Measurements from ENCODE around the gene GMDS.

The GMDS gene

DNA sequence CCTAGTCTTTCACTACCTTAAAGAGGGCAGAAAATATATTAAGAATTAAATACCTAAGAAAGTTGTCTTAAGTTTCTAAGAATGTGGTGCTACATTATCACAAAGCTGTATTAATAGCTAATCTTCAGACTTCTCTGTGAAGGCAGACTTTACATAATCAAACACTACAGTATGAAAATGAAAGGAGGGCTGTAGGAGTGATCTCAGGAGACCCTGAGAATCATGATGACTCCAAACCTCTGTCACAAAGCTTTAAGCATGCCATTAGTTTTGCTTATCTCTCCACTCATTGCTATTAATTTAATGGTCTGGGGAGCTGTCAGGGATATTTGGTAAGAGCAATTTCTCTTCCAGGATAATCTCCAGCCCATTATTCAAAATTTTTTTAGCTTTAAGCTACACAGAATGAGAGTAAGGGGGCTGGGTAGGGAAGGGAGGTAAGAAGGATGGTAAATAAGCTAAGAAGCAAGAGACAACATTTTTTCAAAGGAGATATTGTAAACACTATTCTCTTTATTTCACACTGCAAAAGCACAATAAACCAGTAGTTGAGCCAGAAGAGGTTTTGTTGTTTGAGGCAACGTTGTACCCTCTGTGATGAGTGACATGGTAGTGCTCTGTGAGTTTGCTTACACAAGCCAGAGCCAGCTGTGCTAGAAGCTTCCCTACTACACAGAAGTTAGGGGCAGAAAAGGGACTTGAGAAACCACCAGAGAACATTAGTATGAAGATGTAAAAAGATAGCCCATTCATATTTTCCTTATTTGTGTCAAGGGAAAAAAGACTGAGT is 258.8 kb downstream of the GMDS start:
- H3K9me3 ChIP-seq (ENCODE audit: control insufficient read depth, insufficient read depth, low read length), result no peaks in the 10 kb centered on the region
- H3K4me3 ChIP-seq (ENCODE audit: low read length), result no peak overlapping the region
- no peaks in the 10 kb centered on the region for H3K27me3 ChIP-seq (ENCODE audit: control insufficient read depth, insufficient read depth, low read length)
- DNase-seq (ENCODE audit: low read depth, low spot score), result no peak
- H3K27ac ChIP-seq (ENCODE audit: low read length), result no peak overlapping the region
- WGBS (ENCODE audit: insufficient coverage, insufficient read length), result no CpG with 5 or more reads among the region's 1 CpG
- peaks cover 1% of the 10 kb centered on the region; the same call in 1 of the 2 replicates for H3K4me1 ChIP-seq (ENCODE audit: control insufficient read depth, insufficient read depth, low read length)
- H3K36me3 ChIP-seq (ENCODE audit: control insufficient read depth, insufficient read depth, low read length), result no peaks in the 10 kb centered on the region

DNA sequence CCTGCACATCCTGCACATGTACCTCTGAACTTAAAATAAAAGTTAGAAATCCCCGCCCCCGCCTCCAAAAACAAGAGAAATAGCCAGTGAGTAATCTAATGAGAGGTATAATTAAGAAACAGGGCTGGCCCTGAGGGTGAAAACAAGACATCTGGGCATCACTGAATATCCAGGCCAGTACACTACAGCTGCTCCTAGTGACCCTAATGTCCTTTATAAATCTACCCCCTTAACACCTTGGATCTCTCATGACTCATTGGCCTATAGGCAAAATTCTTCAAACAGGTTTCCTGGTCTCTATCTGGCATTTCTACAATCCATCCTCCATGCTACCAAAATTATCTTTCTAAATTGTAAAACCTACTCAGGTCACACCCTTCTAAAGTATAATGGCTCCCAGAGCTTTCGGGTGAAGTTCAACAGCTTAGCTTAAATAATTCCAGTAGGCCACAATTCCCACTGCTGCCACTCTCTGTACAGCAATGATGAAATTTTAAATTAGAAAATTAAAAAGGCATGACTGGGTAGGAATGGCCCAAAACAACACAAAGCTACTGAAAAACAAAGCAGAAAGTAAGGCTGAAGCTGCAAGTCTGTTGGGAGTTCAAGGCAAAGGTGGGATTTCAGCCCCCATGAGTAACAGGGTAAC is 260.9 kb downstream of the GMDS start:
- Histone ChIP-seq H3K27ac (ENCODE audit: low read length) (no peak overlapping the region), H3K36me3 (ENCODE audit: control insufficient read depth, insufficient read depth, low read length) (no peaks in the 10 kb centered on the region), H3K4me3 (ENCODE audit: low read length) (no peak overlapping the region), H3K27me3 (ENCODE audit: control insufficient read depth, insufficient read depth, low read length) (no peaks in the 10 kb centered on the region), H3K9me3 (ENCODE audit: control insufficient read depth, insufficient read depth, low read length) (no peaks in the 10 kb centered on the region), H3K4me1 (ENCODE audit: control insufficient read depth, insufficient read depth, low read length) (no peaks in the 10 kb centered on the region; the same call in 1 of the 2 replicates)
- WGBS (ENCODE audit: insufficient coverage, insufficient read length), result no CpG with 5 or more reads among the region's 3 CpGs
- DNase-seq (ENCODE audit: low read depth, low spot score), result no peak

DNA sequence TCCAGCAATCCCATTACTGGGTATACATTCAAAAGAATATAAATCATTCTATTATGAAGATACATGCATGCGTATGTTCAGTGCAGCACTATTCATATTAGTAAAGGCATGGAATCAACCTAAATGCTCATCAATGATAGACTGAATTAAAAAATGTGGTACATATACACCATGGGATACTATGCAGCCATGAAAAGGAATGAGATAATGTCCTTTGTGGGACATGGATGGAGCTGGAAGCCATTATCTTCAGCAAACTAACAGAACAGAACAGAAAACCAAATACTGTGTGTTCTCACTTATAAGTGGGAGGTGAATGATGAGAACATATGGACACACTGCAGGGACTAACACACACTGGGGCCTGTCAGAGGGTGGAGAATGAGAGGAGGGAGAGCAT is 261.6 kb downstream of the GMDS start:
- no CpG with 5 or more reads among the region's 1 CpG for WGBS (ENCODE audit: insufficient coverage, insufficient read length)

DNA sequence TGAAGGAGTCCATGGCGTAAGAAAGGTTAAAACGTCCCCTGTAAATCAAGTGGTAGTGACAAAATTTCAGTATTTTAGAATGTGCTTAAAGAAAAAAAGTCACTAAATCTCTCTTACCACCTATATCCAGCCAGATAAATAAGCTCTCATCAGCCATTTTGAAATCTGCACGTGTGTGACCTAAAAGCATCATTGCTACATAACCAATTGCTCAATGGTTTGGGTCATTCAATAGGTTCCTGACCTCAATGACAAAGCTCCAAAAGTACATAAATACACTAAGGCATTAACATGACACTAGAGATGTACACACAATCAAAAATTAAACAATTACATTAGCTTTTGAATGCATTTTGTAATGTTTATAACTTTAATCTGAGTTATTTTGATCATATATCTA is 272.4 kb downstream of the GMDS start:
- Histone ChIP-seq H3K27ac (ENCODE audit: low read length) (no peak overlapping the region), H3K4me1 (ENCODE audit: control insufficient read depth, insufficient read depth, low read length) (no peaks in the 10 kb centered on the region), H3K9me3 (ENCODE audit: control insufficient read depth, insufficient read depth, low read length) (no peaks in the 10 kb centered on the region), H3K4me3 (ENCODE audit: low read length) (no peak overlapping the region), H3K27me3 (ENCODE audit: control insufficient read depth, insufficient read depth, low read length) (no peaks in the 10 kb centered on the region), H3K36me3 (ENCODE audit: control insufficient read depth, insufficient read depth, low read length) (no peaks in the 10 kb centered on the region)
- no peak for DNase-seq (ENCODE audit: low read depth, low spot score)
- WGBS (ENCODE audit: insufficient coverage, insufficient read length), result no CpG with 5 or more reads among the region's 3 CpGs

More for the DNA sequence above, 261.6 kb downstream of the GMDS start:
- Histone ChIP-seq H3K4me3 (ENCODE audit: low read length) (no peak overlapping the region), H3K27me3 (ENCODE audit: control insufficient read depth, insufficient read depth, low read length) (no peaks in the 10 kb centered on the region), H3K36me3 (ENCODE audit: control insufficient read depth, insufficient read depth, low read length) (no peaks in the 10 kb centered on the region), H3K9me3 (ENCODE audit: control insufficient read depth, insufficient read depth, low read length) (no peaks in the 10 kb centered on the region), H3K4me1 (ENCODE audit: control insufficient read depth, insufficient read depth, low read length) (no peaks in the 10 kb centered on the region; the same call in 1 of the 2 replicates), H3K27ac (ENCODE audit: low read length) (no peak overlapping the region)
- no peak for DNase-seq (ENCODE audit: low read depth, low spot score)

DNA sequence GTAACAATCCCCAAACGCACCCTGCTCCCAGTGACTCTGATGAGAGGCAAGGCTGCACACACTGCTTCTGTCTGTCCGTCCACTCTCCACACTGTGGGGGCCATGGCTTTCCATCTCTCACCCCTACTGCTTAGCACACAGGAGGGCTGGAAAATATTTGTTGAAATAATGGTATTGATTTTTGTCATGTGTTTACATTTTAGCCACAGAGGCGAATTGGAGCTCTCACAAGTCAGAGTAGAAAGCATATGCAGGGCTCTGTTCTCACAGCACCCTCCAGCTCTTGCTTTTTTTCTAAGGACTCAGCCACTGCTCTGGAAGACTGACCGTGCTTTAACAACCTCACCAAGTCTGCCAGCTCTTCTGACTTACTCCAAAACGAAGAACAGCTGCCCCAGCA is 273.8 kb downstream of the GMDS start:
- WGBS (ENCODE audit: insufficient coverage, insufficient read length), result no CpG with 5 or more reads among the region's 5 CpGs
- H3K27me3 ChIP-seq (ENCODE audit: control insufficient read depth, insufficient read depth, low read length), result no peaks in the 10 kb centered on the region
- H3K36me3 ChIP-seq (ENCODE audit: control insufficient read depth, insufficient read depth, low read length), result no peaks in the 10 kb centered on the region
- H3K27ac ChIP-seq (ENCODE audit: low read length), result no peak overlapping the region
- H3K4me1 ChIP-seq (ENCODE audit: control insufficient read depth, insufficient read depth, low read length), result no peaks in the 10 kb centered on the region
- H3K4me3 ChIP-seq (ENCODE audit: low read length), result no peak overlapping the region
- no peaks in the 10 kb centered on the region for H3K9me3 ChIP-seq (ENCODE audit: control insufficient read depth, insufficient read depth, low read length)
- DNase-seq (ENCODE audit: low read depth, low spot score), result no peak

DNA sequence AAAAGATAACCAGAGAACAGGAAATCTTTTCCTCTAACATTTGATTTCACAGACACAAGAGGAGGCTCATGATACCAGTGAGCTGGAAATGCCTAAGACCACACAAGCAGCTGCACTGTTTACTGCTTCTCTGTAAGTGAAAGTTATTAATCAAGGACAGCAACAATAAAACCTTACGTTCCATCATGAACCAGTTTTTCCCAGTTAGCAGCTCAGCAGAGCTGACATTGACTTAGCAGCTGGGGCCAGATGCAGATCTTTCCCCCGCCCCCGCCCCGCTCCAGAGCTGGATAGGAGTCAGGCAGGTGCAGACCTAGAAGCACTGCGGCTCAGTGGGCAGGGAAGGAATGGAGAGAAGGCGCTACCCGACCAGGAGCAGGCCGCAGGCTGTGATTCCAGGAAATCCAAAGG is 275.2 kb downstream of the GMDS start:
- no peak overlapping the region for H3K4me3 ChIP-seq (ENCODE audit: low read length)
- no peaks in the 10 kb centered on the region for H3K4me1 ChIP-seq (ENCODE audit: control insufficient read depth, insufficient read depth, low read length)
- WGBS (ENCODE audit: insufficient coverage, insufficient read length), result no CpG with 5 or more reads among the region's 8 CpGs
- no peaks in the 10 kb centered on the region for H3K27me3 ChIP-seq (ENCODE audit: control insufficient read depth, insufficient read depth, low read length)
- no peak overlapping the region for H3K27ac ChIP-seq (ENCODE audit: low read length)
- H3K36me3 ChIP-seq (ENCODE audit: control insufficient read depth, insufficient read depth, low read length), result no peaks in the 10 kb centered on the region
- no peak for DNase-seq (ENCODE audit: low read depth, low spot score)
- H3K9me3 ChIP-seq (ENCODE audit: control insufficient read depth, insufficient read depth, low read length), result no peaks in the 10 kb centered on the region

DNA sequence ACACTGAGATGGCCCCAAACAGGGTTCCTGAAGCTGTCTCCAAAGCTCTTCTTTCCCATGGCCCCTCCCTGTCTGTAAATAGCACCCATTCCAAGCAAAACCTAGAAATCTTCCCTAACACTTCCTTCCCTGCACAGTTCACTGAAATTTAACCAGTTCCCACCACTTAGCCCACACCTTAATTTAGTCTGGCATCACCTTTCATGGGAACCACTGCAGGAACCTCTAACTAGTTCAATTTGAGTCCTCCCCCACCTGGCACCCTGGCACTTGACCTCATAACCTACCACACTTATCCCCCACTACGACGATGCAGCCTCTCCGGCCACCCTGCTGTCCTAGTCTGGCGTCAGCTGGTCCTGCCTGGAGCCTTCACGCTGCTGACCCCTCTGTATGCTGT is 278.7 kb downstream of the GMDS start:
- Histone ChIP-seq H3K27ac (ENCODE audit: low read length) (no peak overlapping the region), H3K9me3 (ENCODE audit: control insufficient read depth, insufficient read depth, low read length) (no peaks in the 10 kb centered on the region), H3K36me3 (ENCODE audit: control insufficient read depth, insufficient read depth, low read length) (no peaks in the 10 kb centered on the region), H3K4me1 (ENCODE audit: control insufficient read depth, insufficient read depth, low read length) (no peaks in the 10 kb centered on the region), H3K4me3 (ENCODE audit: low read length) (no peak overlapping the region), H3K27me3 (ENCODE audit: control insufficient read depth, insufficient read depth, low read length) (no peaks in the 10 kb centered on the region)
- DNase-seq (ENCODE audit: low read depth, low spot score), result no peak
- no CpG with 5 or more reads among the region's 5 CpGs for WGBS (ENCODE audit: insufficient coverage, insufficient read length)

DNA sequence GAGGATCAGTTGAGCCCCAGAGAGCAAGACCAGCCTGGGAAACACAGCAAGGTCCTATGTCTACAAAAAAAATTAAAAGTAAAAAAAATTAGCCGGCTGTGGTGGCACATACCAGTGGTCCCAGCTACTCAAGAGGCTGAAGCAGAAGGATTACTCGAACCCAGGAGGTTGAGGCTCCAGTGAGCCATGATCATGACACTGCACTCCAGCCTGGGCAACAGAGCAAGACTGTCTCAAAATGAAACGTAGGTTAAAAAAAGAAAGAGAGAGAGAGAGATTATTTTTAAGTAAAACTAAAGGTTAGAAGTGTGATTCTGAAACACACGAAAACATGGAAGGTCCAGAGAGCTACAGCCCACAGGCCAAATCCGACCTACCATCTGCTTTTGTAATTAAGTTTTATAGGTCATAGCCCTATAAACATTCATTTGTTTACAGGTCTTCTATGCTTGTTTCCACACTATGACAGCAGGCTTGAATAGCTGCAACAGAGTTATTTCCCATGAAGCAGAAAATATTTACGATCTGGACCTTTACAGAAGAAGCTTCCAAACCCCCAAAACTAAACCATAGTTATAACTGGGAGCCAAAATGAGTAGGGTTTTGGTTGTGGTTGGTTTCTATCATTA is 279.7 kb downstream of the GMDS start:
- Histone ChIP-seq H3K36me3 (ENCODE audit: control insufficient read depth, insufficient read depth, low read length) (no peaks in the 10 kb centered on the region), H3K4me1 (ENCODE audit: control insufficient read depth, insufficient read depth, low read length) (no peaks in the 10 kb centered on the region), H3K27me3 (ENCODE audit: control insufficient read depth, insufficient read depth, low read length) (no peaks in the 10 kb centered on the region), H3K27ac (ENCODE audit: low read length) (no peak overlapping the region), H3K9me3 (ENCODE audit: control insufficient read depth, insufficient read depth, low read length) (no peaks in the 10 kb centered on the region), H3K4me3 (ENCODE audit: low read length) (no peak overlapping the region)
- WGBS (ENCODE audit: insufficient coverage, insufficient read length), result 94% methylated on average over 2 of the region's 6 CpGs
- DNase-seq (ENCODE audit: low read depth, low spot score), result no peak

DNA sequence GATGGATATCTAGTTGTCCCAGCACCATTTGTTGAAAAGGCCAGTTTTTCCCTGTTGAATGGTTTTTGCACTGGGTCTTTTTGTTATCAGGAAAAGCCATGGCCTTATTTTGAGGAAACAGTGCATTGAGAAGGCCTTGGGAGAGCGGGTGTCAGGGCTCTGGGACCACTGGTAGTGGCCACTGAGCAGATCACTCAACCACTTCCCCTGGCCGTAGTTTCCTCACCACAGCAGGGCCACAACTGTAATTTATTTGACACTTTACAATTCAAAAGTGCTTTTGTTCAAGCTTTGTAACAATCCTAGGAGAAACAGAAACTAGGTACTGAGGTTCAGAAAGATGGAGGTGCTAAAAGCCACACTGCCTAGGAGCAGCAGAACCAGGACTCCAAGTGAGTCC is 281.8 kb downstream of the GMDS start:
- Histone ChIP-seq H3K4me1 (ENCODE audit: control insufficient read depth, insufficient read depth, low read length) (no peaks in the 10 kb centered on the region), H3K27me3 (ENCODE audit: control insufficient read depth, insufficient read depth, low read length) (no peaks in the 10 kb centered on the region), H3K9me3 (ENCODE audit: control insufficient read depth, insufficient read depth, low read length) (no peaks in the 10 kb centered on the region), H3K27ac (ENCODE audit: low read length) (no peak overlapping the region), H3K4me3 (ENCODE audit: low read length) (no peak overlapping the region), H3K36me3 (ENCODE audit: control insufficient read depth, insufficient read depth, low read length) (no peaks in the 10 kb centered on the region)
- no CpG with 5 or more reads among the region's 2 CpGs for WGBS (ENCODE audit: insufficient coverage, insufficient read length)
- no peak for DNase-seq (ENCODE audit: low read depth, low spot score)

DNA sequence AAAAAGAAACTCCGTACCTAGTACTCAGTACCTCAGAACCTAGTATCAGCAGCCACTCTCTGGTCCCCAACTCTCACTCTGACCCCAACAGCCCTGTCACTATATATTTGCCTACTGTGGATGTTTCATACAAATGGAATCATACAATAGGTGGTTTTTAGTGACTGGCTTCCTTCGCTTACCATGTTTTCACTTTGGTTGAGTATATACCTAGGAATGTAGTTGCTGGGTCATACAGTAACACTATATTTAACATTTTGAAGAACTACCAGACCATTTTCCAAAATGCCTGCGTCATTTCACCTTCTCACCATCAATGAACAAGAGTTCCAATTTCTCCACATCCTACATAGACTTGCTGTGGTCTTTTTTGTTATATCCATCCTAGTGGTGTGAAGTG is 283.2 kb downstream of the GMDS start:
- no peak for DNase-seq (ENCODE audit: low read depth, low spot score)
- Histone ChIP-seq H3K9me3 (ENCODE audit: control insufficient read depth, insufficient read depth, low read length) (no peaks in the 10 kb centered on the region), H3K27ac (ENCODE audit: low read length) (no peak overlapping the region), H3K4me1 (ENCODE audit: control insufficient read depth, insufficient read depth, low read length) (no peaks in the 10 kb centered on the region), H3K27me3 (ENCODE audit: control insufficient read depth, insufficient read depth, low read length) (no peaks in the 10 kb centered on the region), H3K36me3 (ENCODE audit: control insufficient read depth, insufficient read depth, low read length) (no peaks in the 10 kb centered on the region), H3K4me3 (ENCODE audit: low read length) (no peak overlapping the region)
- no CpG with 5 or more reads among the region's 3 CpGs for WGBS (ENCODE audit: insufficient coverage, insufficient read length)
